Kidney (tissue), 14 donors: ENCODE measurements around the gene KNSTRN. TPM values are rescaled to one million over a fixed set of nuclear protein-coding genes. Genes with fewer than 3 reads are reported as not detected.

ENCODE experiments used
- DNase-seq, 5 donors: peaks; one replicate each; pipeline ENCODE4 v3.0.0-alpha.2; 2013 to 2020
- FAIRE-seq: peaks from 2 replicates; lab custom pipeline; 2012; peaks lifted over from hg19 to GRCh38; lab: Jason Lieb, UNC
- H3K27ac ChIP-seq, 2 donors: one replicate each; pipeline ENCODE4 v1.7.0; 2013; ENCODE audit warnings: low read depth in 2 of 2, low read length in 2 of 2, inconsistent platforms in 1 of 2
- H3K27me3 ChIP-seq: one replicate; pipeline ENCODE4 v1.7.1; 2013; ENCODE audit warnings: low read length, inconsistent platforms; ENCODE audit not compliant: control insufficient read depth, insufficient read depth
- H3K36me3 ChIP-seq, 3 donors: one replicate each; pipeline versions ENCODE4 v1.7.0 to v1.7.1; 2013; ENCODE audit warnings: low read length in 3 of 3, control low read depth in 1 of 3, inconsistent platforms in 1 of 3; ENCODE audit not compliant: insufficient read depth in 3 of 3, control insufficient read depth in 2 of 3
- H3K4me1 ChIP-seq, 3 donors: one replicate each; pipeline versions ENCODE4 v1.7.0 to v1.7.1; 2013; ENCODE audit warnings: low read length in 3 of 3, inconsistent platforms in 1 of 3, low read depth in 1 of 3; ENCODE audit not compliant: control insufficient read depth in 2 of 3, insufficient read depth in 2 of 3
- H3K4me3 ChIP-seq, 3 donors: one replicate each; pipeline versions ENCODE4 v1.7.0 to v1.8.1; 2013; ENCODE audit warnings: low read length in 3 of 3, control low read depth in 1 of 3, inconsistent platforms in 1 of 3
- H3K9ac ChIP-seq, 3 donors: one replicate each; pipeline versions ENCODE4 v1.7.0 to v1.7.1; 2013; ENCODE audit warnings: low read length in 3 of 3, control low read depth in 1 of 3, inconsistent platforms in 1 of 3
- H3K9me3 ChIP-seq, 3 donors: one replicate each; pipeline versions ENCODE4 v1.7.0 to v1.7.1; 2013; ENCODE audit warnings: low read length in 3 of 3, control low read depth in 1 of 3, inconsistent platforms in 1 of 3; ENCODE audit not compliant: control insufficient read depth in 2 of 3, insufficient read depth in 1 of 3
- intact Hi-C: fragments of 100-400 bp; cut with DNase I; formaldehyde crosslinking; loops from one replicate; pipeline ENCODE4 v1.11.1; 2022
- polyA plus RNA-seq: library from polyadenylated mRNA; stranded (reverse); fragments of 350-450 nt; fragmentation: Illumina TruSeq; extraction: RNeasy Lipid Tissue Mini Kit (QIAGEN cat#74804); gene quantifications from one replicate; pipeline ENCODE4 v1.2.3, GENCODE V29; 2014; ENCODE audit warnings: low read depth, low replicate concordance; ENCODE audit not compliant: insufficient read depth
- total RNA-seq: library from RNA; stranded (reverse); fragmentation: NEBNext Ultra II Directional; extraction: Animal tissue kit (Norgen Biotek cat#: 25700); gene quantifications from one replicate; pipeline ENCODE4 v1.2.1, GENCODE V29; 2021
- TF ChIP-seq, protein P1 (sequence below): IDR thresholded peaks from 3 replicates; pipeline ENCODE4 v1.5.1; 2012; ENCODE audit warnings: mild to moderate bottlenecking, moderate library complexity, borderline replicate concordance; ENCODE audit not compliant: insufficient read depth; ENCODE audit errors: extremely low read depth
- donor health status: control.
- donor health status: control.
- donor health status: control.
- donor health status: control.
- donor health status: control.
- donor health status: DM: yes; HTN: yes; CAD: no.
- donor health status: Normal renal cell carcinoma (clear cell type).

KNSTRN gene
- total and polyA plus RNA-seq, 2 donors from 2014 or later, result 5.5 to 7.4 TPM

DNA sequence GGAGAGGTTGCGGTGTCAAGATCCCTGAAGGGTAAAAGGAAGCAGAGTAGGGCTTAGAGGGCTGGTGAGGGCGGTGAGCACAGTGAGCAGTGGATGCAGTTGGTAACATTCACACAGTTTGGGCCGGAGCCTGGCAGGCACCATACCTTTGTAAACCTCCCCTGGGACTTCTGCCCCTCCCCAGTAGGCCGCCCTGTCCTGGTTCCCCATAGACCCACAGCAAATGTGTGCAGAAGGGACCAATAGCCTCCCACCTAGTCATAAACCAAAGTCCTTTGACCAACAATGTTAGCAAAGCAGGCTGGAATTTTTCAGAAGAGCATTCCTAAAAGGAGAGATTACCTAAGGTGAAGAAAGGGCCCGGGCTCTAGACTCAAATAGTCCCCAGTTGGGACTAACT, 33.4 kb upstream of the KNSTRN start:
- no peaks in the 10 kb centered on the region for H3K27me3 ChIP-seq
- no peaks in the 10 kb centered on the region for H3K36me3 ChIP-seq
- intact Hi-C loops, result no loop called here
- peak overlapping the region in 1 of 2 donors; percentile 1 for H3K27ac ChIP-seq
- H3K9ac ChIP-seq, result no peak overlapping the region
- no peaks in the 10 kb centered on the region for H3K9me3 ChIP-seq
- peak in 1 of 5 donors; percentile 48 for DNase-seq
- no peak overlapping the region for H3K4me3 ChIP-seq
- FAIRE-seq, result no peak
- H3K4me1 ChIP-seq, result peaks cover 0 to 7% (median 0%) of the 10 kb centered on the region in 3 donors
- TF ChIP-seq, protein P1, sequence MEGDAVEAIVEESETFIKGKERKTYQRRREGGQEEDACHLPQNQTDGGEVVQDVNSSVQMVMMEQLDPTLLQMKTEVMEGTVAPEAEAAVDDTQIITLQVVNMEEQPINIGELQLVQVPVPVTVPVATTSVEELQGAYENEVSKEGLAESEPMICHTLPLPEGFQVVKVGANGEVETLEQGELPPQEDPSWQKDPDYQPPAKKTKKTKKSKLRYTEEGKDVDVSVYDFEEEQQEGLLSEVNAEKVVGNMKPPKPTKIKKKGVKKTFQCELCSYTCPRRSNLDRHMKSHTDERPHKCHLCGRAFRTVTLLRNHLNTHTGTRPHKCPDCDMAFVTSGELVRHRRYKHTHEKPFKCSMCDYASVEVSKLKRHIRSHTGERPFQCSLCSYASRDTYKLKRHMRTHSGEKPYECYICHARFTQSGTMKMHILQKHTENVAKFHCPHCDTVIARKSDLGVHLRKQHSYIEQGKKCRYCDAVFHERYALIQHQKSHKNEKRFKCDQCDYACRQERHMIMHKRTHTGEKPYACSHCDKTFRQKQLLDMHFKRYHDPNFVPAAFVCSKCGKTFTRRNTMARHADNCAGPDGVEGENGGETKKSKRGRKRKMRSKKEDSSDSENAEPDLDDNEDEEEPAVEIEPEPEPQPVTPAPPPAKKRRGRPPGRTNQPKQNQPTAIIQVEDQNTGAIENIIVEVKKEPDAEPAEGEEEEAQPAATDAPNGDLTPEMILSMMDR, result no peak

DNA sequence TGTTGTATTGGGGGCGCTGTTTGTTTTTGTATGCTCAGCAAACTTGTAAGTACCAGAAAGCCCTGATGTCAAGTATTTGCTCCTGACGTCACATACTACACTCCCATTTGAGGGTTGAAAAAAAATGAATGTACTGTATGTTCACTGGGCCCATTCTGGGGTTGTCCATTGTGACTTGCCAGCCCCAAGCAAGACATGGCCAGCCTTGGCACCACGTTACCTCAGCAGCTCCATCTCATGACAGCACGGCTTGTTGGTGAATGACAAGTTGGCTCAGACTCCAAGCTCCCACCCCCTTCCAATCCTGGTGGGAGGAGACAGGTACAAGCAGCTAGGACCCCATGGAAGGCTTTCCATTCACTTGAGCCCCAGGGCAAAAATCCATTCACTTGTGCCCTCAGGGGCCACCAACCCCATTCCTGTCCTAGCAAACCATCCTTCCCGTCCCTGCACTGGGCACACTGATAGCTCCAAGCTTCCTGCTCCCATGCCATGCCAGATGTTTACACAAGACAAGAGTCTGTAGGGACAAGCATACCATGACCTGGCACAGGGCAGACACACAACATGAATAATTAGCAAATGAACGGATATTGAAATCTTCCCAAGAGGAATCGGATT, 30.1 kb upstream of the KNSTRN start:
- H3K27ac ChIP-seq, result no peak overlapping the region
- DNase-seq (no peak), FAIRE-seq (no peak)
- H3K27me3 ChIP-seq, result no peaks in the 10 kb centered on the region
- H3K9me3 ChIP-seq, result no peaks in the 10 kb centered on the region
- H3K4me1 ChIP-seq, result peaks cover 0 to 6% (median 0%) of the 10 kb centered on the region in 3 donors
- no peaks in the 10 kb centered on the region for H3K36me3 ChIP-seq
- no peak overlapping the region for H3K4me3 ChIP-seq
- H3K9ac ChIP-seq, result no peak overlapping the region
- TF ChIP-seq, protein P1, result no peak
- intact Hi-C loops, result no loop called here

DNA sequence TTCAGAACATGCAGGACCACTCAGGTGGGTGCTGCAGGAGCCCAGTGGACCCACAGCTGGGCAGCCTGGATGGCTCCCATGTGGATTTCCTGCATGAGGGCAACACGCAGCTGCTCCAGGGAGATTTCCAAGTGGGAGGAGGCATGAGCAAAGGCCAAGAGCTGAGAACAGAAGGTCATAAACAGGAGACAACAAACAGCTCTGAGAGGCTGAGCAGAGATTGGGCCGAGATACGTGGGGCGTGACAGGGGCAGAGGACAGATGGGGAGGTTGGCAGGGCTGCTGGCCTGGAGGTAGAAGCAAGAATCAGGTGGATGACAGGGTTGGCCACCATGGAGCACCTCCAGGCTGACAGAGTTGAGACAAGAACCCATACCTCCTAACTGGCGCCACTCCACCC, 28.8 kb upstream of the KNSTRN start:
- FAIRE-seq (no peak), DNase-seq (peak in 1 of 5 donors; percentile 49)
- Histone ChIP-seq H3K27me3 (no peaks in the 10 kb centered on the region), H3K9me3 (no peaks in the 10 kb centered on the region), H3K4me3 (no peak overlapping the region), H3K36me3 (no peaks in the 10 kb centered on the region), H3K9ac (no peak overlapping the region), H3K4me1 (peaks cover 0 to 12% (median 0%) of the 10 kb centered on the region in 3 donors), H3K27ac (no peak overlapping the region)
- TF ChIP-seq, protein P1, result no peak
- intact Hi-C loops, result no loop called here
